ENCODE measurements around the gene PCDH9.
"Not testable (repeated sequence)": the region's sequence is repeated elsewhere in the genome, so short reads cannot be mapped to it uniquely, and the experiment has no call there.

The PCDH9 gene

GRCh38 chr13:67120872-67121531 lies 109.1 kb downstream of the PCDH9 start:
- no peak for DNase-seq

DNA sequence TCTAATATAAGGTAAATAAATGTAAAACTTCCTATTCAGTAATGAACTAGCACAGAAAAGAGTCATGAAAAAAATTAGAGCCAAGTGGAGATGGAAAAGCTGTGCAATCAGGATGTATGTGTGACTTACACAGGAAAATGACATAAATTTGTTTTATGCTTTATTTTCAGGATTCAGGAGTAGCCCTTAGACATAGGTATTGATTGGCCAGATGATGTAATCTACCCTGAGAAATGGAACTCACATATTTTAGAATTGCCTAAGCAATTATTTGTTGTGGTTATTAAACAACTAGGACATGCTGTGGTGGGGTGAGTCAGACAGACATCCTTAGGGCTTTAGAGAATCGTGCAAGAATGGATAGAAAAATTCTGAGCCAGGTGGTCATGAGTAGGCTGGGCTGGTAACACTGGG lies 110.6 kb downstream of the PCDH9 start:
- DNase-seq, result no peak

DNA sequence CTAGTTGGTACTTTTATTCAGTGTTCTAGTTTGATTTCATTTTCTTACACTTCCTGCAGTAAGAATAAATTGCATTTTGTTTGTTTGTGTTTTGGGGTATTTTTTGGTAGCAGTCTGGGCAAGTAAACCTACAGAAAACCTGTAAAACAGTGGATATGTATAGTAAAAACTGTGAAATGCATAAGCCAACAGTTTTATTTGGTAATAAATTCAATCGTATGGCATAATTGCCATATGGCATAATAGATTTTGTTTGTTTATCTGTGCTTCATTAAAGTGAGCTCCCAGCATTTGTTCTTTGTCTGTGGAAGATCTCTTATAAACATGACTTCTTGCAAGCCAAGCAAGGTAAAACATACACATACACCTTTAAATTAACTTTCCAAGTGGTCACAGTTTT lies 111.9 kb downstream of the PCDH9 start:
- DNase-seq, result no peak

DNA sequence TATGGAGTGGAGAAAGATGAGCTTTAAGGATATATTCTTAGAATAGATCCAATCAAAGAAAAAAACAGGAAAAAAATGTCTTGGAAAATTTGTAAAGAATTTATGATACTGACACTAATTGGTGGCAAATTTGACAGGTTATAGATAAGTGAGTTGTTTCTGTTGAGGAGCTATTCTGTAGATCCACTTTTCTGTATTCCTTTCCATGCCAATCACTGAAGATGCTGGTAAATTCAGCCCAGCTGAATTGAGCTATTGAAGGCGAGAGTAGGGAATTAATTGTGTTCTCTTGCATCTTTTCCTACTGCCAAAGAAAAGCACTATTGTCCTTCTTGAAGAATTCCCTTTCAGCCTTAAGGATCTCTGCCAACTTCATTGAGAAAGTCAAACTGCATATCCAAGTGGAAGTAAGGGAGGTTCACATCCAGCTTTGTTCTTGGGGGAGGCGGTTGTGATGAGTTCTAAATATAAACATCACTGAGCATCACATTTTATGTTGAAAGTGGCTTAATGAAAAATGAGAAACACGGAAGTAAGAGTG lies 113.1 kb downstream of the PCDH9 start:
- no peak for DNase-seq

DNA sequence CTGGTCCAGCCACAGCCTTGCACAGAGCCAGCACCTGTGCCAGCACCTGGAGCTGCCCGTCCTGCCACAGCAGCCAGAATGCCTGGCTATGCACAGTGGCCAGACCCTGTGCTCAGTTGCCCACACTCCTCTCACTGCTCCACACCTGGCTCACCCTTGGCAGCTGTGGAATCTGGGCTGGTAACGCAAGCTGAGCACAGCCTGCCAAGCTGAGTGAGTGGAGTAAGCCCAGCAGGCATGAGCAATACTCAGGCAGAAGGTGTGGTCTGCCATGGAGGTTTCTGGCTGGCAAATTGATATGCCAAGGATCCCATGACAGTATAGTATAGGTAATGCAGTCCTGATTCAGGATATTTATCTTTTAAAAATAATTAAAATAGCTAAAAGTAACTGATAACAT lies 122.2 kb downstream of the PCDH9 start:
- DNase-seq, result no peak

DNA sequence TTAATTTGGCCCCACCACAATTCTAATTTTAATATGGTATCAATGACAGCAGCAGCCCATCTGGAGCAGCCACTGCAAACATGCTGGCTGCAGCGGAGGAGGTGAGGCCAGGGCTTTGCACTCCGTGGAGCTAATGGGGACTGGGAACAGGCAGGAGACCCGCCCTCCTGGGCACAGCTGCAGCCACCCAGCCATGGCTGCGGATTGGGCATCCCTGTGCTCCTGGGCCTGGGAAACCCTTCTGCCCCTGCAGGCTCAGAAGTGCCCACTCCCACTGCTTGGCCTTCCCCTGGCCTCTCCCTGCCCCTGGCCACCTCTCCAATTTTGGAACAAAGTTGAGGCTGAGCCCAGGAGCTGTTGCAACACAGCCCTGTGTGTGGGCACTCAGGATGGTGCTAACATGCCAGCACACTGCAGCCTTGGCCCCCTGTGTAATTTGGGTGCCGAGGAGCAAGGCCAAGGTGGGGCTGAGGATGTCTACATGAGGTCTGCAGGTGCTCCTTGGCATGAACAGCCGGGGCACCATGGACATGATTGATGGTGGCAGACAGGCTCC lies 123.6 kb downstream of the PCDH9 start:
- DNase-seq, result no peak

DNA sequence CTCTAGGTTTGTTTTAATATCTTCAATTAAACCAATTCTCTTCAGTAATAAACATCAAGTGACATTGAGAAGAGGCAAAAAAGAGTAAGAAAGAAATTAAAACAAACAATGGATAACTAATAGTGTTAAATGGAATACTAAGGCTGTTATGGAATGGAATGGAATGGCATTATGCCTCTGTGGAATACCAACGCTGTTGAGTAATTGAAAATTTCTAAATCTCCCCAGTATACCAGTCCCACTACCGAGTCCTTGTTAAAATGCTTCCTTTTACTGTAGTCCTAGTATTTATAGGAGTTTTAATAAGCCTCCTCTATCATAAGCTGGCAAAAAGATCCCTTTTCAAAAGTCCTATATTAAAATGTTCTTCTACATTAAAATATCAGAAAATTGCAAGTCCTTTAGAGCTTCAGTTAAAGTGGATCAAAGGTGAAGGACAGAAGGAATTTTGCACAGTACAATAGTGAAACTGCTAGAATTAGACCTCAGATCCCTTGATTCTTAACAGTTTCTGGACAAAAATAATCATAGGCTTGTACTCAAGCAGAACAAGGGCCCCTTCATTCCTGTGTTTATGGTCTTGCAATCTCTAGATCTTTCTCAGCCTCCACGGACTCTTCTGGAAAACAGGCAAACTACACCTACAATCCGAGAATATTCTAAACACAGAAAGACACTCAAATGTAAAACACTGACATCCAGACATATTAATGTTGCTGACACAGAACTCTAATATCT lies 128.2 kb downstream of the PCDH9 start:
- no peak for DNase-seq

- no peak for DNase-seq
Observed at GRCh38 chr13:67100730-67101129, 129.4 kb downstream of the PCDH9 start.

DNA sequence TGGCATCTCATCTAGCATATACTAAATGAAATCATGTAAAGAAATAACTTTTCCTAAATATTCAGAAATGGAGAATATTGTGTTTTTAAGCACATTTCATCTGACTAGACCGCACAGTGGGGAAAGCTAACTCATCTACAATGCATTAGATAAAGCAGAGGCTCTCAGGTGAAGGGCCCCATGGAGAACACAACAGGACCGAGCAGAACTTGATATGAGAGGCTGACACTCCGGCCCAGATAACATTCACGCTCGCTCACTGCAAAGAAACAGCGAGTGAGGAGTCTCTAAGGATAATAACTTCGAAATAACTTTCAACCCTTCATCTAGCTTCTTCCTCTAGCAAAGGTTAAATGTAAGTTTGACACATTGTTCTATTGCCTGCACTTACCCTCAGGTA lies 130.6 kb downstream of the PCDH9 start:
- DNase-seq, result no peak

- no peak for DNase-seq
Observed at GRCh38 chr13:67097892-67098452, 132.2 kb downstream of the PCDH9 start.

GRCh38 chr13:67096893-67097292 lies 133.2 kb downstream of the PCDH9 start:
- DNase-seq, result not testable (repeated sequence)

GRCh38 chr13:67096418-67096817 lies 133.7 kb downstream of the PCDH9 start:
- DNase-seq, result no peak

DNA sequence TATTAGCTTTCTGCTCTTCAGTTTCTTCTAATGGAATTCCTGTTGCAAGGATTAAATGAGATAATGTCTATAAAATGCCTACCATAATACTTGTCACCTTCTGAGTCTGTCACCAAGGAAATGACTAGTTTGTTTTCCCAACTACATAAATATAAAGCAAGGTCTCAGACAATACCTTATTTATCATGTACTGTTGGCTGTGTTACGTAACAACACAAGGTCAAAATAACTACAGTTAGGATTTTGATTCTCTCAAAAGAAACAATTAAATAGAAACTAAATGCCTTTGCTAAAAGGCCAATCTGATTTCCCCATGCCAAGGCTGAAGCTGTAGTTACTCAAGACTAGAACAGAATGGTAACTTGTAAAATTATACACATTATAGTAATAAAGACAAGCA lies 134.5 kb downstream of the PCDH9 start:
- DNase-seq, result no peak

- no peak for DNase-seq
Observed at GRCh38 chr13:67094952-67095351, 135.2 kb downstream of the PCDH9 start.

- DNase-seq, result no peak
Observed at GRCh38 chr13:67094078-67094477, 136.1 kb downstream of the PCDH9 start.

DNA sequence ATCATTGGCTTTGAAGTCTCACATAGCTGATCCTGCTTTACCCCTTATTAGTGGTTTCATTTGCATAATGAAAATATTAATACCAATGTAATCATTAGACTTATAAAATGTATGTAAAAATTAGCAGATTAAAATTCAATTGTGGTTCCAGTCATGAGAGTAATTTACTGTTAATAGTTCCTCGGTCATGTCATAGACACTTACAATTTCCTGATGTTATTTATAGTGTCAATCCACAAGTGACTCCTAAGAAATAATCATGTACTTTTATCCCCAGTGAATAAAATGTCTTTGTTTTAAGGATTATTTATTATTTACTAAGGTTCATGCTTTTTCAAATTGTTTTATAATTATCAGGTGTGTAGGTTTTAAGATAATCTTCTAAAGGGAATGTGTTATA lies 138.5 kb downstream of the PCDH9 start:
- DNase-seq, result no peak

DNA sequence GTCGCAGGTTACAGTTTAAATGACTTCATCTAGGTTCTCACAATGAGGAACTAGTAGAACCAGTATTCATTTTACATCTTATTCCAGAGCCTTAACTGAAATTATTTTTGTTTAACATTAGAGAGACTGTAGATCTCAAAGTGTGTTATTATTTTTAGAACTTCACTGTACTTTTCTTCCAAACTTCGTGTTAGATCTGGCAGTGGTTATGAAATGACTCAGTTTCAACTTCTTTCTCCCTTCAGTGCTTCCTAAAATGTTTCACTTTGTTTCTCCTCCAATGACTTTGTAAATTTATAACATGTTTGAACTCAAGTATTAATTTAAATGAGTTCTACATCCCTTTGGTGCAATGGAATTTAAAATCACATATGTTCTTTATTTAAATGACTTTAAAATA lies 139.3 kb downstream of the PCDH9 start:
- DNase-seq, result no peak

DNA sequence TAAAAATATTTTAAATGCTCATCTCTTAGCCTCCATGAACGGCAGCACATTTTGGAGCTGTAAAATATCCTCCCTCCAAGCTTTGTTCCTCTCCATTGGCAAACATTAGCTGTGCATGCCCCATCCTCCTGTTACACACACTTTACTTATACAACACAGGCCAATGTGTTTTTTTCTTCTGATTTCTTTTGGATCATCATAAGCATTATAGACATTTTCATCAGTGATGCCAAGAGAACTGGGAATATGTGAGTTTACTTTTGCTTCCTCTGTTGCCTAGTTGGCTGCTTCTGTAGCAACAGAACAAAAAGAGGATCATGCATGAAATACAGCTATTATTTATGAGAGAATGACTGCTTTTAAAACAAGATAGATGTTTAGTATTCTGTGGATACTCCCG lies 142.6 kb downstream of the PCDH9 start:
- no peak for DNase-seq

DNA sequence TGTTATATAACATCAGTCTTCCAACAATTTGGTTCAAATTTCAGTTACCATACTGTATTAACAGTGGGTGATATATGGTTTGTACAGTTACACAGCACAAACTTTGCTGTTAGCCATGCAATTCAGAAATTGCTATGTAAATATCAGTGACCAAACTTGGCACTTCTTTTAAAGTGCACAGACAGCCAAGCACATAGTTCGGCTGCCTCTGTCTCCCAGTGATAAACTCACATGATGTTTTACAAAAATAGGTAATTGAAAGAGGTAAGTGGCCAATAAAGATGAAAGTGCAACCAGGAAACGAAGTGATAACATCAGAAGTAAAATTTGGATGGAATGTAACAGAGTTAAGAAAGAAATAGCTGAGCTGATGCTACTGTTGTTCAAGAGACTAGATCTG lies 143.9 kb downstream of the PCDH9 start:
- DNase-seq, result no peak

GRCh38 chr13:67084066-67084465 lies 146.1 kb downstream of the PCDH9 start:
- no peak for DNase-seq

DNA sequence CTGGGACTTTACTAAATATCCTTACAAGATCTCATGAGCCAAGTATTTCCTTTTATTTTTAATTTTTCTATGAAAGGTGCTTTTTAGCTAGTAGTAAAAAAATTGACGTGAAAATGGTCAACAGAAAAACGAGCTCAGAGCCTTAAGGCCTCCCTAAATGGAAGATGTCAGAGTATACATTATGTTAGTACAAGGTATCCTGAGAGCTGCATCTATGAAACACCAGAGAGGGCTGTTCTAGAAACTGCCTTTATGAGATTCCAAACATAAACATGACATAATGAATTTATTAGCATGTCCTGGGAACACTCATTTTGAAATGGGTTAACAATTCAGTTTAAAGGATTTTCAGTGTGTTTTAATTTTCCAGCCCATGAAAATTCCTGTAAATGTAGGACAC lies 146.6 kb downstream of the PCDH9 start:
- DNase-seq, result no peak

DNA sequence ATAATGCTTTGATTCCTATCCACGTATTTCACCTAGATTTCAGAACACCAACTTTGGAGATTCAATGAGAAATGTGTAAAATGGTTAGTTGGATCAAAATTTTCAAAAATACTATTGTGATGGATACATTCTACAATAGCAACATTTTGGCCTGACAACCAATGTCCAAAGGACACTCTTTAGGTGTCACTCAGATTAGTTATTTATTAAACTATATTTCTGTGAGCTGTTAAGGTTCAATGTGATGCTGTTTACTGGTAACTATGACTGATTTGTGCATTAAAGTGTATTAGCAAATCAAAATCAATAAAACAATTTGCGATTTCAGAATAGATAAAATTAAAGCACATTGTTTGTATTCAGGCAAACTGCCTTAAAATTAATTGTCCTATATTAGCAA lies 149.8 kb downstream of the PCDH9 start:
- no peak for DNase-seq

DNA sequence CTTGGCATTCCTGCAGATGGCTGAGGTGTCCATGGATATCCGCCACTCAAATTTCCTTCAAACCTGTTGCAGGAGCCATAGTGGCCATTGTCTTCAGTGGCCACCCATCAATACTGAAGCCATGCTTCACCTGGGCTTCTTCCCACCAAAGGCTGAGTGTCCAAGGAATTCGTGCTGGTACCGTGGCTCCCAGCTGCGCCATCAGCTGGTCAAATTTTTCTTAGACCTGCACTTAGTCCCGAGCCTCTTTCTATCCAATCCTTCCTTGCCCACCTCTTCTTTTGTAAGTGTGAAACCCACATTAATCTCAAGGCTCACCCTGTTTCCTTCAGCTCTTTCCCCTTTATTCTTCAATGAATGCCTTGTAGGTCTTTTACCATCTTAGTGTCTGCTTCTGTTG lies 152.1 kb downstream of the PCDH9 start:
- DNase-seq, result no peak

GRCh38 chr13:67077132-67077531 lies 153.0 kb downstream of the PCDH9 start:
- no peak for DNase-seq
